Esophagus muscularis mucosa (tissue), 4 donors: Measurements from ENCODE around the gene ZNF28. TPM values are rescaled to one million over a fixed set of nuclear protein-coding genes. Genes with fewer than 3 reads are reported as not detected.
"Not testable (repeated sequence)": the region's sequence is repeated elsewhere in the genome, so short reads cannot be mapped to it uniquely, and the experiment has no call there.

Experiments used
- DNase-seq: peaks from one replicate; pipeline ENCODE4 v3.0.0-alpha.2; 2017; ENCODE audit errors: extremely low spot score
- H3K27ac ChIP-seq, 4 donors: fragments of 200-600 bp; sonication (generic); replicated peaks in 1 of 4; 1 replicate in 3 of 4; 2 replicates in 1 of 4; pipeline ENCODE4 v1.5.1; 2016 to 2019; ENCODE audit warnings: mild to moderate bottlenecking in 1 of 4
- H3K27me3 ChIP-seq, 4 donors: fragments of 200-600 bp; sonication (generic); one replicate each; pipeline versions ENCODE4 v1.5.1 to v1.6.0; 2016 to 2019
- H3K36me3 ChIP-seq, 4 donors: fragments of 200-600 bp; sonication (generic); one replicate each; pipeline ENCODE4 v1.5.1; 2016 to 2019
- H3K4me1 ChIP-seq, 4 donors: fragments of 200-600 bp; sonication (generic); one replicate each; pipeline ENCODE4 v1.5.1; 2016 to 2019
- H3K4me3 ChIP-seq, 4 donors: fragments of 200-600 bp; sonication (generic); 1 replicate in 2 of 4; 2 replicates in 2 of 4; pipeline ENCODE4 v1.5.1; 2016 to 2019; ENCODE audit warnings: mild to moderate bottlenecking in 4 of 4, moderate library complexity in 1 of 4
- H3K9me3 ChIP-seq, 4 donors: fragments of 200-600 bp; sonication (generic); 1 replicate in 3 of 4; 2 replicates in 1 of 4; pipeline ENCODE4 v1.5.1; 2016 to 2019
- EP300 ChIP-seq: sonication (generic); formaldehyde crosslinking; IDR thresholded peaks from one replicate; pipeline ENCODE4 v1.6.1; 2017; ENCODE audit warnings: antibody characterized with exemption
- POLR2A ChIP-seq: fragments of 450-650 bp; IDR thresholded peaks from one replicate; pipeline ENCODE4 v1.6.1; 2017; ENCODE audit warnings: antibody characterized with exemption, moderate library complexity, mild to moderate bottlenecking, low read depth
- POLR2AphosphoS5 ChIP-seq, 2 donors: sonication (generic); formaldehyde crosslinking; IDR thresholded peaks; one replicate each; pipeline ENCODE4 v1.6.1; 2017; ENCODE audit warnings: antibody characterized with exemption in 2 of 2
- WGBS: methylation state at CpG from one replicate; pipeline ENCODE4 v1.1.5; 2018; 5-methylcytosine and 5-hydroxymethylcytosine counted together
- intact Hi-C: fragments of 100-400 bp; cut with DNase I; formaldehyde crosslinking; loops from one replicate; pipeline ENCODE4 v1.15.1; 2023
- total RNA-seq, 4 donors: library from RNA; depleted of rRNA; stranded (reverse); fragments of >200 nt; gene quantifications; one replicate each; pipeline versions ENCODE4 v1.1.0 to v1.2.1, GENCODE V29; 2016
- TF ChIP-seq, protein P1 (sequence below), 3 experiments: fragments of 200-600 bp in 2 of 3; fragments of 450-650 bp in 1 of 3; sonication (generic) in 2 of 3; IDR thresholded peaks; one replicate each; pipeline ENCODE4 v1.5.1; 2017 to 2019; ENCODE audit warnings: antibody characterized with exemption in 3 of 3, mild to moderate bottlenecking in 2 of 3, moderate library complexity in 1 of 3

Gene ZNF28
- total RNA-seq, 4 donors from 2014 or later = 5.9 to 15.0 (median 11.0) TPM

DNA sequence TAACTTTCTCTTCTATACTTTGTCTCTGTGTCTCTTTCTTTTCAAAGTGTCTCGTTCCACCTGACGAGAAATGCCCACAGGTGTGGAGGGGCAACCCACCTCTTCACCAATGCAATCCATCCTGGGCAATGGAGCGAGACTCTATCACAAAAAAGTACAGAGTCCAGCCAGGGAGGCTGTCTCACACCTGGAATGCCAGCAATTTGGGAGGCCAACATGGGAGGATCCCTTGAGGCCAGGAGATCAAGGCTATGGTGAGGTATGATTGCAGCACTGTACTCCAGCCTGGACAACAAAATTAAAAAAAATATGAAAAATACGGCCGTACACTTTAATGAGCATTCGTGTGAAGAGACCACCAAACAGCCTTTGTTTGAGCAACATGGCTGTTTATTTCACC, 32.0 kb downstream of the ZNF28 start:
- no peaks in the 10 kb centered on the region for H3K36me3 ChIP-seq
- DNase-seq = no peak
- intact Hi-C loops = loop anchor here (5.0 kb wide), 1 partner anchor 52 kb away; the partner anchor contains the start of gene ZNF611
- H3K4me1 ChIP-seq = peaks cover 6 to 19% (median 16%) of the 10 kb centered on the region in 4 donors
- TF ChIP-seq, protein P1, sequence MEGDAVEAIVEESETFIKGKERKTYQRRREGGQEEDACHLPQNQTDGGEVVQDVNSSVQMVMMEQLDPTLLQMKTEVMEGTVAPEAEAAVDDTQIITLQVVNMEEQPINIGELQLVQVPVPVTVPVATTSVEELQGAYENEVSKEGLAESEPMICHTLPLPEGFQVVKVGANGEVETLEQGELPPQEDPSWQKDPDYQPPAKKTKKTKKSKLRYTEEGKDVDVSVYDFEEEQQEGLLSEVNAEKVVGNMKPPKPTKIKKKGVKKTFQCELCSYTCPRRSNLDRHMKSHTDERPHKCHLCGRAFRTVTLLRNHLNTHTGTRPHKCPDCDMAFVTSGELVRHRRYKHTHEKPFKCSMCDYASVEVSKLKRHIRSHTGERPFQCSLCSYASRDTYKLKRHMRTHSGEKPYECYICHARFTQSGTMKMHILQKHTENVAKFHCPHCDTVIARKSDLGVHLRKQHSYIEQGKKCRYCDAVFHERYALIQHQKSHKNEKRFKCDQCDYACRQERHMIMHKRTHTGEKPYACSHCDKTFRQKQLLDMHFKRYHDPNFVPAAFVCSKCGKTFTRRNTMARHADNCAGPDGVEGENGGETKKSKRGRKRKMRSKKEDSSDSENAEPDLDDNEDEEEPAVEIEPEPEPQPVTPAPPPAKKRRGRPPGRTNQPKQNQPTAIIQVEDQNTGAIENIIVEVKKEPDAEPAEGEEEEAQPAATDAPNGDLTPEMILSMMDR (IDR thresholded peaks at IDR 0.05) = no peak
- TF ChIP-seq EP300 (no peak), POLR2AphosphoS5 (IDR thresholded peaks at IDR 0.05) (no peak), POLR2A (no peak)
- no peaks in the 10 kb centered on the region for H3K9me3 ChIP-seq
- no peak overlapping the region for H3K27ac ChIP-seq
- WGBS = 92% methylated on average over 6 of the region's 6 CpGs
- no peak overlapping the region for H3K4me3 ChIP-seq
- no peaks in the 10 kb centered on the region for H3K27me3 ChIP-seq

DNA sequence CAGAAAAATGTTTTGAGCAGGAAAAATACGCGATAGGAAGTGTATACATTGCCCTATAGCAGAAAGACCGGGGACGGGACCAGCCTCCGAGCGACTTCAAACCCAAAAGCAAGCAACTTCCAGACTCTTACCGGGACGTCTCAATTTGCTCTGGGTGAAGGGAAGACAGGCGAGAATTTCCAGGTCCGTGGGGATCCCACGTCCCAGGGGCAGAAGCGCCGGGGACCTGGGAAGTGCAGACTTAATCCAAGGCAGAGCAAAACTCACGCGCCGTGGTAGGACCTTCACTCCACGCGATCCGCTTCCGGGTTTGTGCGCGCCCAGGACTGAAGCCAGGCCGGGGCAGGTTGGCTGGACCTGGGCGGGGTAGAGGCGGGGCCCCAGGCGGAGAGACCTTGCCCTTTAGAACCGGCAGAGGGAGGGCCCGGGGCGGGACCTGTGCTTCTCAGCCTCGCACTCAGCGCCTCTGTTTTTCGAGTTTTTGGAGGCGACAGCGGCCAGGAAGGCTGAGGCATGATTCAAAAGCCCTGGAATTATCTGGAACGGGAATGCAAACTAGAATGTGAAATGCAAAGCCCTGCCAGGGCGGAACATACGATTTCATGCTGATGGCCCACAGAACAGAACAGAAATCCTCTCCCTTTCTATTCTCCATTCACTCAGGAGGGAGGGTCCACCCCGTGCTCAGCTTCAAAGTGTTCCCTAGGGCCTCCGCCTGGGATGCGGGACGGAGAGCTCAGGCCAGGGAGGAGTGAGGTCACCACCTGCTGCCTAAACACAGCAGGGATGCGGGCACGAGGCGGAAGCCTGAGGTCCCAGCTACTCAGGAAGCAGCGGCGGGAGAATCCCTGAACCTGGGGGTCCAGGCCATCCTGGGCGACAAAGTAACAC, 34.7 kb downstream of the ZNF28 start, which contains the start of gene ZNF600:
Gene ZNF600 (minus strand): TSS at position 328 of the 891 bp plus-strand sequence. CDS start 7,903 bp downstream, outside the sequence.
- not testable (repeated sequence) for H3K36me3 ChIP-seq, H3K27me3 ChIP-seq, H3K9me3 ChIP-seq
- Histone ChIP-seq H3K4me3 (peak within 1 kb of the TSS; percentile 64 to 72 (median 66)), H3K4me1 (peaks cover 6 to 19% (median 16%) of the 10 kb centered on the region in 4 donors), H3K27ac (peak within 1 kb of the TSS; percentile 64 to 88 (median 78))
- 2% methylated on average over 37 of the region's 47 CpGs for WGBS
- intact Hi-C loops = loop anchor here (5.0 kb wide), 1 partner anchor 49 kb away; the partner anchor contains the start of gene ZNF611
- DNase-seq = peak; percentile 97
- peak; percentile 83 to 86 for TF ChIP-seq POLR2AphosphoS5 (IDR thresholded peaks at IDR 0.05)
- TF ChIP-seq, protein P1 (IDR thresholded peaks at IDR 0.05) = peak in 2 of 3 experiments; percentile 38 to 45

DNA sequence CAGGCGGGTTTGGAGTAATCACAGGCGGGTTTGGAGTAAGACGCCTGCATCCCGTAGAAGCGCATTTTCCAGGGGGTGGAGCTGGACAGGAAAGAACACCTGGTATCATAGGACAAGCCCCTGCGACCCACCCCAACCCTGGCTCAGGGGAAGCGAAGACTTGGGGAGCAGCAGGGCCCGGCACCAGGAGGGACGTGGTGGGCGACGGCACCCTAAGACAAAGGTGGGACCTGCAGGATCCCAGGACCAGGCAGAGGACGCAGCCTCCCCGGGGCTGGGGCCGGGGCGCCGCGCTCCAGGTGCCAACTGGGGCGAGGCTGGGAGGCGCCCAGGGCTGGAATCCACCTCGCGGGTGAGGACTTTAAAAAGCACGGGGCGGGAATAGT, 35.4 kb downstream of the ZNF28 start:
- peaks cover 0 to 12% (median 2%) of the 10 kb centered on the region in 4 donors for H3K36me3 ChIP-seq
- H3K4me3 ChIP-seq = peak overlapping the region; percentile 64 to 72 (median 66)
- peaks cover 6 to 19% (median 16%) of the 10 kb centered on the region in 4 donors for H3K4me1 ChIP-seq
- H3K27me3 ChIP-seq = no peaks in the 10 kb centered on the region
- no peak for DNase-seq
- 4% methylated on average over 23 of the region's 23 CpGs for WGBS
- TF ChIP-seq POLR2AphosphoS5 (IDR thresholded peaks at IDR 0.05) (no peak), EP300 (no peak), POLR2A (no peak)
- TF ChIP-seq, protein P1 (IDR thresholded peaks at IDR 0.05) = no peak
- intact Hi-C loops = loop anchor here (5.0 kb wide), 1 partner anchor 49 kb away; the partner anchor contains the start of gene ZNF611
- H3K9me3 ChIP-seq = no peaks in the 10 kb centered on the region
- peak overlapping the region; percentile 64 to 88 (median 78) for H3K27ac ChIP-seq

DNA sequence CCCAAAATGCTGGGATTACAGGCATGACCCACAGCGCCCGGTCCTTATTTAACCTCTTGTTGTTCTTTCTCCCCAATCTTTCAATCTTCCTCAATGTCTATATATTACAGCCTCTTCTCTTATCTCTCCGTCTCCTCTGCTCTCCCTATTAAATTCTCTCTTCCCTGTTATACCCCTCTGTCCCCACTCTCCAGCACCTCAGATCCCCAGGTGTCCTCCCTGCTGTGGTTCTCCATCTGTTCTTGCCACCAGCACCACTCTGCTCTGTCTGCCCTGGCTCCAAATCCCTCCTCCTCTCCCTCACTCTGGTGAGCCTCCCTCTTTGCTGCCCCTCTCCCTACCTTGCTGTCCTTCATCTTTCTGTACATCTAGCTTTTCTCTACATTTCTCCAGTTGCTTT, 35.9 kb downstream of the ZNF28 start:
- Histone ChIP-seq H3K9me3 (no peaks in the 10 kb centered on the region), H3K27me3 (no peaks in the 10 kb centered on the region), H3K27ac (peak overlapping the region in 3 of 4 donors; percentile 64 to 83 (median 73)), H3K36me3 (peaks cover 0 to 17% (median 5%) of the 10 kb centered on the region in 4 donors), H3K4me3 (peak overlapping the region; percentile 64 to 72 (median 66)), H3K4me1 (peaks cover 6 to 19% (median 16%) of the 10 kb centered on the region in 4 donors)
- WGBS = 92% methylated on average over 3 of the region's 3 CpGs
- intact Hi-C loops = loop anchor here (5.0 kb wide), 1 partner anchor 48 kb away; the partner anchor contains the start of gene ZNF611
- TF ChIP-seq EP300 (no peak), POLR2A (no peak), POLR2AphosphoS5 (IDR thresholded peaks at IDR 0.05) (no peak)
- TF ChIP-seq, protein P1 (IDR thresholded peaks at IDR 0.05) = no peak
- DNase-seq = no peak

DNA sequence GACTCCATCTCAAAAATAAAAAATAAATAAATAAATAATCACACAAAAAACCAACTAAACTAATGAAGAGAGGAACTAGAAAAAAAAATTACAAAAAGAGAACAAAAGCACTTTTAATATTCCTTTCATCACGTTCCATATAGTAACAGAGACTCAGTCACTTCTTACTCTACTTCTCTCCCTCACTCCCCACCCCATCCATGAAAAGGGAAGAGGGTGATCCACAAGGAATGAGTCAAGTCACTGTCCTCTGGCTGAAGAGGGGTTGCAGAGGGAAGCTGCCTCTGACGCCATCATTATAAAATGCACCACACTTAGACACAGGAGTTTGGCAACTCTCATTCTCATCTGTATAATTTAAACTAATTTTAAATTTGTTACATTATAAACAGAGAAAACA, 38.6 kb downstream of the ZNF28 start:
- DNase-seq, H3K4me3 ChIP-seq, intact Hi-C loops, H3K9me3 ChIP-seq, H3K27me3 ChIP-seq, H3K27ac ChIP-seq: not testable (repeated sequence)
- Histone ChIP-seq H3K4me1 (peaks cover 6 to 19% (median 16%) of the 10 kb centered on the region in 4 donors), H3K36me3 (peaks cover 2 to 40% (median 14%) of the 10 kb centered on the region in 4 donors)
- WGBS = 86% methylated on average over 2 of the region's 2 CpGs
